GM23338 (cell line): ENCODE measurements around the gene PNN. TPM values are rescaled to one million over a fixed set of nuclear protein-coding genes. Genes with fewer than 3 reads are reported as not detected.
"Not testable (repeated sequence)": the region's sequence is repeated elsewhere in the genome, so short reads cannot be mapped to it uniquely, and the experiment has no call there.

Source experiments
- ATAC-seq: fragments of 200-7000 bp; cut with Tn5 transposase; 3 replicates; pipeline ENCODE4 v1.9.1; 2020
- DNase-seq: peaks from one replicate; pipeline ENCODE4 v3.0.0-alpha.2; 2015; ENCODE audit warnings: low spot score
- H2AFZ ChIP-seq: fragments of 200-600 bp; sonication (generic); 2 replicates; pipeline ENCODE4 v1.8.0; 2016; ENCODE audit warnings: antibody characterized with exemption, mild to moderate bottlenecking, moderate library complexity
- H3F3A ChIP-seq: fragments of 200-600 bp; sonication (generic); replicated peaks from 2 replicates; pipeline ENCODE4 v1.8.0; 2017; ENCODE audit warnings: antibody characterized with exemption, mixed run types, low read depth
- H3K27ac ChIP-seq: fragments of 200-600 bp; sonication (generic); 2 replicates; pipeline ENCODE4 v1.6.1; 2016; ENCODE audit warnings: low read depth
- H3K27me3 ChIP-seq: fragments of 200-600 bp; sonication (generic); 2 replicates; pipeline ENCODE4 v1.8.0; 2016; ENCODE audit warnings: mild to moderate bottlenecking, mixed run types, moderate library complexity; ENCODE audit not compliant: insufficient read depth
- H3K36me3 ChIP-seq: fragments of 200-600 bp; sonication (generic); 2 replicates; pipeline ENCODE4 v1.8.0; 2016; ENCODE audit warnings: mild to moderate bottlenecking; ENCODE audit not compliant: insufficient read depth
- H3K4me1 ChIP-seq: fragments of 200-600 bp; sonication (generic); 2 replicates; pipeline ENCODE4 v1.8.0; 2016; ENCODE audit warnings: mild to moderate bottlenecking, moderate library complexity; ENCODE audit not compliant: insufficient read depth
- H3K4me2 ChIP-seq: fragments of 200-600 bp; sonication (generic); 2 replicates; pipeline ENCODE4 v1.7.1; 2017; ENCODE audit warnings: mixed run types
- H3K4me3 ChIP-seq: fragments of 200-600 bp; sonication (generic); 2 replicates; pipeline ENCODE4 v1.6.1; 2016; ENCODE audit warnings: mixed run types
- H3K79me2 ChIP-seq: fragments of 200-600 bp; sonication (generic); replicated peaks from 2 replicates; pipeline ENCODE4 v1.8.0; 2017; ENCODE audit warnings: mild to moderate bottlenecking; ENCODE audit not compliant: insufficient read depth
- H3K9me2 ChIP-seq: fragments of 200-600 bp; sonication (generic); 2 replicates; pipeline ENCODE4 v1.8.0; 2017; ENCODE audit not compliant: insufficient read depth
- H4K20me1 ChIP-seq: fragments of 200-600 bp; sonication (generic); replicated peaks from 2 replicates; pipeline ENCODE4 v1.8.0; 2017; ENCODE audit warnings: mild to moderate bottlenecking; ENCODE audit not compliant: insufficient read depth
- H3K27ac Mint-ChIP-seq: 2 replicates; pipeline ENCODE4 v1.8.0; 2020; ENCODE audit warnings: inconsistent platforms, mild to moderate bottlenecking, moderate library complexity, mixed read lengths
- H3K27me3 Mint-ChIP-seq: 3 replicates; pipeline ENCODE4 v1.8.0; 2022; ENCODE audit warnings: low read depth, mild to moderate bottlenecking, moderate library complexity, mixed read lengths, inconsistent platforms; ENCODE audit not compliant: insufficient read depth, poor library complexity
- H3K36me3 Mint-ChIP-seq: 3 replicates; pipeline ENCODE4 v1.8.0; 2021; ENCODE audit warnings: low read depth, mild to moderate bottlenecking, inconsistent platforms, moderate library complexity, mixed read lengths
- H3K4me1 Mint-ChIP-seq: 3 replicates; pipeline ENCODE4 v1.8.0; 2020; ENCODE audit warnings: mild to moderate bottlenecking, inconsistent platforms, mixed read lengths
- H3K4me3 Mint-ChIP-seq: 3 replicates; pipeline ENCODE4 v1.8.0; 2021; ENCODE audit warnings: moderate library complexity, mild to moderate bottlenecking, inconsistent platforms, mixed read lengths
- H3K9me3 Mint-ChIP-seq: 3 replicates; pipeline ENCODE4 v1.8.0; 2020; ENCODE audit warnings: moderate library complexity, mild to moderate bottlenecking, inconsistent platforms, mixed read lengths
- EZH2 ChIP-seq: fragments of 200-600 bp; sonication (generic); IDR thresholded peaks from one replicate; pipeline ENCODE4 v1.8.0; 2017; ENCODE audit warnings: antibody characterized with exemption, mild to moderate bottlenecking, low read depth; ENCODE audit not compliant: unreplicated experiment
- EZH2phosphoT487 ChIP-seq: fragments of 200-600 bp; sonication (generic); IDR thresholded peaks from one replicate; pipeline ENCODE4 v1.8.1; 2018; ENCODE audit warnings: antibody characterized with exemption; ENCODE audit not compliant: unreplicated experiment
- JUNB ChIP-seq: IDR thresholded peaks from one replicate; pipeline ENCODE4 v1.6.1; 2016; ENCODE audit warnings: antibody characterized with exemption; ENCODE audit not compliant: unreplicated experiment
- NANOG ChIP-seq: IDR thresholded peaks from 2 replicates; pipeline ENCODE4 v1.6.1; 2016; ENCODE audit warnings: antibody characterized with exemption, borderline replicate concordance
- POLR2AphosphoS5 ChIP-seq: IDR thresholded peaks from 2 replicates; pipeline ENCODE4 v1.6.1; 2016; ENCODE audit warnings: antibody characterized with exemption, low read depth
- STAT1 ChIP-seq: IDR thresholded peaks from one replicate; pipeline ENCODE4 v1.6.1; 2016; ENCODE audit warnings: antibody characterized with exemption; ENCODE audit not compliant: unreplicated experiment
- ZNF114 ChIP-seq: fragments of 250-450 bp; sonication (Bioruptor Pico); IDR thresholded peaks from 2 replicates; pipeline ENCODE4 v1.5.0; 2020; ENCODE audit warnings: mild to moderate bottlenecking, moderate library complexity
- ZNF331 ChIP-seq: fragments of 250-450 bp; sonication (Bioruptor Pico); IDR thresholded peaks from 2 replicates; pipeline ENCODE4 v1.5.0; 2020; ENCODE audit warnings: low read depth, mild to moderate bottlenecking, moderate library complexity
- polyA plus RNA-seq: library from polyadenylated mRNA; unstranded; fragments of >200 nt; fragmentation: Nextera tagmentation; extraction: Ambion mirVana; gene quantifications from 2 replicates; pipeline ENCODE4 v1.2.1, GENCODE V29; 2016
- total RNA-seq: library from RNA; depleted of rRNA; stranded (reverse); fragments of >200 nt; shearing (Covaris generic); gene quantifications from 2 replicates; pipeline ENCODE4 v1.2.3, GENCODE V29; 2014
- TF ChIP-seq, protein P1 (sequence below): IDR thresholded peaks from one replicate; pipeline ENCODE4 v1.6.1; 2018; ENCODE audit warnings: antibody characterized with exemption; ENCODE audit not compliant: unreplicated experiment
- TF ChIP-seq, protein P2 (sequence below): IDR thresholded peaks from 2 replicates; pipeline ENCODE4 v1.6.1; 2016; ENCODE audit warnings: antibody characterized with exemption

Gene PNN
- total and polyA plus RNA-seq, 2 experiments from 2014 or later: 60.0 to 325 TPM

DNA sequence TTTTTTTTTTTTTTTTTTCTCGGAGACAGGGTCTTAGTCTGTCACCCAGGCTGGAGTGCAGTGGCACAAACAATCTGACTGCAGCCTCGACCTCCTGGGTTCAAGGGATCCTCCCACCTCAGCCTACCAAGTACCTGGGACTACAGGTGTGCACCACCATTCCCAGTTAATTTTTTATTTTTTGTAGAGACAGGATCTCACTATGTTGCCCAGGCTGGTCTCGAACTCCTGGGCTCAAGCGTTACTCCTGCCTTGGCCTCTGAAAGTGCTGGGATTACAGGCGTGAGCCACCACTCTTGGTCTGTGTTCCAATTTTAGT is 8.6 kb downstream of the PNN start:
- H3K4me1 ChIP-seq: peaks cover 19% of the 10 kb centered on the region
- Mint-ChIP-seq H3K27me3 (peaks cover 14% of the 10 kb centered on the region), H3K4me1 (peaks cover 22% of the 10 kb centered on the region), H3K27ac (peak overlapping the region; percentile 70; the same call in 1 of the 2 replicates), H3K36me3 (peaks cover 19% of the 10 kb centered on the region)
- H3K4me2 ChIP-seq, H3K27ac ChIP-seq, H3K9me3 Mint-ChIP-seq, H3K27me3 ChIP-seq, H3K9me2 ChIP-seq, ATAC-seq, H3K4me3 ChIP-seq, H3K4me3 Mint-ChIP-seq, H2AFZ ChIP-seq, DNase-seq: not testable (repeated sequence)
- peaks cover 61% of the 10 kb centered on the region for H3K36me3 ChIP-seq
- peaks cover 34% of the 10 kb centered on the region for H4K20me1 ChIP-seq
- H3K79me2 ChIP-seq: peaks cover 36% of the 10 kb centered on the region
- peaks cover 57% of the 10 kb centered on the region for H3F3A ChIP-seq

DNA sequence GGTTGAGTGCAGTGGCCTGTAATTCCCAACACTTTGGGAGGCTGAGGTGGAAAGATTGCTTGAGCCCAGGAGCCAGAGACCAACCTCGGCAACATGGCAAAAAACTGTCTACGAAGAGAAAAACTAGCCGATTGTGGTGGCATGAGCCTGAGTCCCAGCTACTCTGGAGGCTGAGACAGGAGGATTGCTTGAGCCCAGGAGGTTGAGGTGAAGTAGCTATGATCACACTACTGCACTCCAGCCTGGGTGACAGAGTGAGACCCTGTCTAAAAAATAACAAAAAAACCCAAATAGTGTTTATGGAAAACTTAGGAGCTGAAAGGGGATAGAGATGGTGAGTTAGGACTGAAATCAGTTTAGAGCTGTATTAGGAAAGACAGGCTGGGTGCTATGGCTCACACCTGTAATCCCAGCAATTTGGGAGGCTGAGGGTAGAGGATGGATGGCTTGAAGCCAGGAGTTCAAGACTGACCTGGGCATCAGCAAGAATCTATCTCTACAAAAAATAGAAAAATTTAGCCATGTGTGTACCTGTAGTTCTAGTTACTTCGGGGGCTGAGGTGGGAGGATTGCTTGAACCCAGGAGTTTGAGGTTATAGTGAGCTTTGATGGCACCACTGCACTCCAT is 9.7 kb downstream of the PNN start:
- Mint-ChIP-seq H3K27me3 (peaks cover 14% of the 10 kb centered on the region), H3K27ac (0 out of 2 replicates have a peak overlapping the region, but pooled peaks have one; percentile 56), H3K4me3 (no peak overlapping the region), H3K9me3 (no peaks in the 10 kb centered on the region), H3K36me3 (peaks cover 19% of the 10 kb centered on the region), H3K4me1 (peaks cover 16% of the 10 kb centered on the region)
- peak; percentile 33; the same call in 1 of the 2 replicates for TF ChIP-seq POLR2AphosphoS5
- no peak for TF ChIP-seq NANOG
- peaks cover 52% of the 10 kb centered on the region for H3F3A ChIP-seq
- no peaks in the 10 kb centered on the region for H3K9me2 ChIP-seq
- H3K79me2 ChIP-seq: peaks cover 25% of the 10 kb centered on the region
- peaks cover 25% of the 10 kb centered on the region for H4K20me1 ChIP-seq
- H3K27me3 ChIP-seq: no peaks in the 10 kb centered on the region
- no peak overlapping the region for H3K4me2 ChIP-seq
- DNase-seq: no peak
- H3K4me1 ChIP-seq: peaks cover 19% of the 10 kb centered on the region
- no peak overlapping the region for H3K4me3 ChIP-seq
- H3K27ac ChIP-seq: 0 out of 2 replicates have a peak overlapping the region, but pooled peaks have one; percentile 22
- H3K36me3 ChIP-seq: peaks cover 50% of the 10 kb centered on the region
- ATAC-seq: no peak
- H2AFZ ChIP-seq: no peak overlapping the region

DNA sequence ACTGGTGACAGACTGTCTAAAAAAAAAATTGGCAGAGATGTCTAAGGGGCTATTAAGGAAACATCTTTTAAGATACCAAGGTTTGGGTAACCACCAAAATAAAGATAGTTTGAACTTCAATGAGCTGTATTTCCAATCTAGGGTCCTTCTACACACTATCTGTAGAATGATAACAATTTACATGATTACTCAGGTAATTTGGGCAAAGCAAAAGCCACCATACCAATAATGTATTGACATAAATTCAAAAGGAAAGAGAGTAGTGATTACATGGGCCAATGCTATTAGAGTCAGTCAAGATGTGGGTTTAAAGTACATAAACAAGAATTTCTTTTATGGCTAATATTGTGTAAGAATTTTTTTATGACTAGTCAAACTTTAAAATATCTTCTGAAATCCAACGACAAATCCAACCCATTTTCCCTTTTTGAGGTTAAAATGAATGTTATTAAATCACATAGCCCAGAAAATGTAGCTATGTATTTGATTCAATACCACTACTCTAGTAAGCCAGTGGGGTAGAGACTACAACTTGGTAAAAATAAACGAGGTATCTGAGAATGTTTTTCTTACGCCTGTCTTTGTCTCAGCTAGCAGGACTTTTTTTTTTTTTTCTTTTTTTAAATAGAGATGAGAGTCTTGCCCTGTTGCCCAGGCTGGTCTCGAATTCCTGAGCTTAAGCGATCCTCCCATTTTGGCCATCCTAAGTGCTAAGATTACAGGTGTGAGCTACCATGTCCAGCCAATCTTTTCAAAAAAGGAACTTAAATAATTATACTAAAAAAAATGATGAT is 10.4 kb downstream of the PNN start:
- TF ChIP-seq ZNF331 (CRISPR knock-in tag) (no peak), ZNF114 (no peak), EZH2phosphoT487 (no peak), EZH2 (no peak), JUNB (no peak), STAT1 (no peak), POLR2AphosphoS5 (no peak)
- TF ChIP-seq, protein P1, sequence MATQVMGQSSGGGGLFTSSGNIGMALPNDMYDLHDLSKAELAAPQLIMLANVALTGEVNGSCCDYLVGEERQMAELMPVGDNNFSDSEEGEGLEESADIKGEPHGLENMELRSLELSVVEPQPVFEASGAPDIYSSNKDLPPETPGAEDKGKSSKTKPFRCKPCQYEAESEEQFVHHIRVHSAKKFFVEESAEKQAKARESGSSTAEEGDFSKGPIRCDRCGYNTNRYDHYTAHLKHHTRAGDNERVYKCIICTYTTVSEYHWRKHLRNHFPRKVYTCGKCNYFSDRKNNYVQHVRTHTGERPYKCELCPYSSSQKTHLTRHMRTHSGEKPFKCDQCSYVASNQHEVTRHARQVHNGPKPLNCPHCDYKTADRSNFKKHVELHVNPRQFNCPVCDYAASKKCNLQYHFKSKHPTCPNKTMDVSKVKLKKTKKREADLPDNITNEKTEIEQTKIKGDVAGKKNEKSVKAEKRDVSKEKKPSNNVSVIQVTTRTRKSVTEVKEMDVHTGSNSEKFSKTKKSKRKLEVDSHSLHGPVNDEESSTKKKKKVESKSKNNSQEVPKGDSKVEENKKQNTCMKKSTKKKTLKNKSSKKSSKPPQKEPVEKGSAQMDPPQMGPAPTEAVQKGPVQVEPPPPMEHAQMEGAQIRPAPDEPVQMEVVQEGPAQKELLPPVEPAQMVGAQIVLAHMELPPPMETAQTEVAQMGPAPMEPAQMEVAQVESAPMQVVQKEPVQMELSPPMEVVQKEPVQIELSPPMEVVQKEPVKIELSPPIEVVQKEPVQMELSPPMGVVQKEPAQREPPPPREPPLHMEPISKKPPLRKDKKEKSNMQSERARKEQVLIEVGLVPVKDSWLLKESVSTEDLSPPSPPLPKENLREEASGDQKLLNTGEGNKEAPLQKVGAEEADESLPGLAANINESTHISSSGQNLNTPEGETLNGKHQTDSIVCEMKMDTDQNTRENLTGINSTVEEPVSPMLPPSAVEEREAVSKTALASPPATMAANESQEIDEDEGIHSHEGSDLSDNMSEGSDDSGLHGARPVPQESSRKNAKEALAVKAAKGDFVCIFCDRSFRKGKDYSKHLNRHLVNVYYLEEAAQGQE: no peak
- TF ChIP-seq, protein P2, sequence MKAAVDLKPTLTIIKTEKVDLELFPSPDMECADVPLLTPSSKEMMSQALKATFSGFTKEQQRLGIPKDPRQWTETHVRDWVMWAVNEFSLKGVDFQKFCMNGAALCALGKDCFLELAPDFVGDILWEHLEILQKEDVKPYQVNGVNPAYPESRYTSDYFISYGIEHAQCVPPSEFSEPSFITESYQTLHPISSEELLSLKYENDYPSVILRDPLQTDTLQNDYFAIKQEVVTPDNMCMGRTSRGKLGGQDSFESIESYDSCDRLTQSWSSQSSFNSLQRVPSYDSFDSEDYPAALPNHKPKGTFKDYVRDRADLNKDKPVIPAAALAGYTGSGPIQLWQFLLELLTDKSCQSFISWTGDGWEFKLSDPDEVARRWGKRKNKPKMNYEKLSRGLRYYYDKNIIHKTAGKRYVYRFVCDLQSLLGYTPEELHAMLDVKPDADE: no peak
- Histone ChIP-seq H3K4me3 (no peak overlapping the region), H3K79me2 (peaks cover 18% of the 10 kb centered on the region), H3K27me3 (no peaks in the 10 kb centered on the region), H2AFZ (no peak overlapping the region), H3K4me2 (no peak overlapping the region), H3K9me2 (no peaks in the 10 kb centered on the region), H3F3A (peaks cover 49% of the 10 kb centered on the region), H3K36me3 (peaks cover 43% of the 10 kb centered on the region), H4K20me1 (peaks cover 21% of the 10 kb centered on the region), H3K27ac (peak overlapping the region; percentile 60; the same call in 1 of the 2 replicates), H3K4me1 (peaks cover 19% of the 10 kb centered on the region)
- H3K4me1 Mint-ChIP-seq: peaks cover 16% of the 10 kb centered on the region
- H3K9me3 Mint-ChIP-seq: no peaks in the 10 kb centered on the region
- peaks cover 14% of the 10 kb centered on the region for H3K27me3 Mint-ChIP-seq
- DNase-seq: no peak
- no peak overlapping the region for H3K4me3 Mint-ChIP-seq
- no peak for ATAC-seq
- H3K27ac Mint-ChIP-seq: 0 out of 2 replicates have a peak overlapping the region, but pooled peaks have one; percentile 56
- peaks cover 19% of the 10 kb centered on the region for H3K36me3 Mint-ChIP-seq
